ENCODE results near the gene GLMP. TPM values are rescaled to one million over a fixed set of nuclear protein-coding genes. Genes with fewer than 3 reads are reported as not detected.

GLMP gene
- total RNA-seq, 4 donors from 2014 or later, result 10.1 to 16.5 (median 13.6) TPM

GRCh38 chr1:156245451-156246232 is 49.8 kb downstream of the GLMP start:
- DNase-seq, result no peak
- Histone ChIP-seq H3K4me3 (peak overlapping the region; percentile 13 to 31 (median 29)), H3K27me3 (peaks cover 17 to 20% (median 20%) of the 10 kb centered on the region in 3 donors), H3K9me3 (no peaks in the 10 kb centered on the region), H3K4me1 (peaks cover 7 to 10% of the 10 kb centered on the region in 2 donors), H3K27ac (no peak overlapping the region), H3K36me3 (peaks cover 0 to 23% of the 10 kb centered on the region in 2 donors)
- in situ Hi-C loops (cut with MboI; ENCODE audit: low sequenced_read_pairs in 4 of 4), result no loop called here
- intact Hi-C loops (cut with DNase I; ENCODE audit: low total_unique reads), result no loop called here
- ATAC-seq, result peak; percentile 10 to 15
- TF ChIP-seq, protein P1, sequence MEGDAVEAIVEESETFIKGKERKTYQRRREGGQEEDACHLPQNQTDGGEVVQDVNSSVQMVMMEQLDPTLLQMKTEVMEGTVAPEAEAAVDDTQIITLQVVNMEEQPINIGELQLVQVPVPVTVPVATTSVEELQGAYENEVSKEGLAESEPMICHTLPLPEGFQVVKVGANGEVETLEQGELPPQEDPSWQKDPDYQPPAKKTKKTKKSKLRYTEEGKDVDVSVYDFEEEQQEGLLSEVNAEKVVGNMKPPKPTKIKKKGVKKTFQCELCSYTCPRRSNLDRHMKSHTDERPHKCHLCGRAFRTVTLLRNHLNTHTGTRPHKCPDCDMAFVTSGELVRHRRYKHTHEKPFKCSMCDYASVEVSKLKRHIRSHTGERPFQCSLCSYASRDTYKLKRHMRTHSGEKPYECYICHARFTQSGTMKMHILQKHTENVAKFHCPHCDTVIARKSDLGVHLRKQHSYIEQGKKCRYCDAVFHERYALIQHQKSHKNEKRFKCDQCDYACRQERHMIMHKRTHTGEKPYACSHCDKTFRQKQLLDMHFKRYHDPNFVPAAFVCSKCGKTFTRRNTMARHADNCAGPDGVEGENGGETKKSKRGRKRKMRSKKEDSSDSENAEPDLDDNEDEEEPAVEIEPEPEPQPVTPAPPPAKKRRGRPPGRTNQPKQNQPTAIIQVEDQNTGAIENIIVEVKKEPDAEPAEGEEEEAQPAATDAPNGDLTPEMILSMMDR (IDR thresholded peaks at IDR 0.05 in 4 of 5, conservative IDR thresholded peaks at IDR 0.05 in 1 of 5), result no peak
- TF ChIP-seq POLR2A (IDR thresholded peaks at IDR 0.05), result no peak

DNA sequence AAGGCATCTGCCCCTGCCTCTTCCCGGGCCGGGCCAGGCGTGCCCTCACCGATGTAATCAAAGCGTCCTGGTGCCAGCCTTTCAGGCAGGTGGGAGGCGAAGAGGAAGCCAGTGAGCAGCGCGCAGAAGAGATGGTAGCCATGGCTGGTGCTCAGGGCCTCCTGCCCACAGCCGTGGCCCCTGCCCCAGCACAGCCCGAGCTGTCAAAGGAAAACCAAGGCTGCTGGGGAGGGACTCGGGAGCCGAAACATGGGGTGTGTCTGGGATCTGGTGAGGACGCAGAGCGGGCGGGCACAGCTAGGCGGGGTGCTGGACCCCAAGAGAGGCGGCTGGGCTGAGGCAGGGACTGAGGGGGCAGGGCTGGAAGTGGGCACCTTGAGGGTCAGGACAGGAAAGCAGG is 50.8 kb downstream of the GLMP start:
- Histone ChIP-seq H3K4me1 (peaks cover 7 to 10% of the 10 kb centered on the region in 2 donors), H3K4me3 (no peak overlapping the region), H3K36me3 (peaks cover 0 to 21% of the 10 kb centered on the region in 2 donors), H3K27me3 (peaks cover 17 to 20% (median 20%) of the 10 kb centered on the region in 3 donors), H3K27ac (no peak overlapping the region), H3K9me3 (no peaks in the 10 kb centered on the region)
- no peak for DNase-seq
- in situ Hi-C loops (cut with MboI; ENCODE audit: low sequenced_read_pairs in 4 of 4), result no loop called here
- TF ChIP-seq, protein P1 (IDR thresholded peaks at IDR 0.05 in 4 of 5, conservative IDR thresholded peaks at IDR 0.05 in 1 of 5), result no peak
- no peak for TF ChIP-seq POLR2A (IDR thresholded peaks at IDR 0.05)
- intact Hi-C loops (cut with DNase I; ENCODE audit: low total_unique reads), result no loop called here
- ATAC-seq, result no peak

DNA sequence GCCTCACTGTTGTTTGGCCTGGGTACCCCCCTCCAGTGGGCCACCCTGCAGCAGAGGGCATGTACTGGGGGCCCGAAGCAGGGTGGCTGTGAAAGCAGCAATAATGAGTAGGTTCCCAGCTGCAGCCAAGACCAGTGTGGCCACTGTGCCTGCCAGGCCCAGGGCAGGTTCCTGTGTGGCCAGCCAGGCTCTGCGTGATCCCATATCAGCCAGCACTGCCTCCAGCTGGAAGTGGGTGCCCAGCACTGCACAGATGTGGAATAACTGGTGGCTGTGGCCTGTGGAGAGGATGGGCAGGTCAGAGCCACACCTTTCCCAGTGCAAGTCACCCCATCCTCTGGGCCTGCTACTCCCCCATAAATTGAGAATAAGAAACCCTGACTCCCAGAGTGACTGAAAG is 51.4 kb downstream of the GLMP start:
- peaks cover 7 to 10% of the 10 kb centered on the region in 2 donors for H3K4me1 ChIP-seq
- peaks cover 0 to 21% of the 10 kb centered on the region in 2 donors for H3K36me3 ChIP-seq
- no peak overlapping the region for H3K4me3 ChIP-seq
- in situ Hi-C loops (cut with MboI; ENCODE audit: low sequenced_read_pairs in 4 of 4) (no loop called here), intact Hi-C loops (cut with DNase I; ENCODE audit: low total_unique reads) (no loop called here)
- no peak for ATAC-seq
- H3K9me3 ChIP-seq, result no peaks in the 10 kb centered on the region
- H3K27me3 ChIP-seq, result peaks cover 17 to 20% (median 20%) of the 10 kb centered on the region in 3 donors
- TF ChIP-seq POLR2A (IDR thresholded peaks at IDR 0.05), result no peak
- TF ChIP-seq, protein P1 (IDR thresholded peaks at IDR 0.05 in 4 of 5, conservative IDR thresholded peaks at IDR 0.05 in 1 of 5), result no peak
- H3K27ac ChIP-seq, result no peak overlapping the region
- no peak for DNase-seq

DNA sequence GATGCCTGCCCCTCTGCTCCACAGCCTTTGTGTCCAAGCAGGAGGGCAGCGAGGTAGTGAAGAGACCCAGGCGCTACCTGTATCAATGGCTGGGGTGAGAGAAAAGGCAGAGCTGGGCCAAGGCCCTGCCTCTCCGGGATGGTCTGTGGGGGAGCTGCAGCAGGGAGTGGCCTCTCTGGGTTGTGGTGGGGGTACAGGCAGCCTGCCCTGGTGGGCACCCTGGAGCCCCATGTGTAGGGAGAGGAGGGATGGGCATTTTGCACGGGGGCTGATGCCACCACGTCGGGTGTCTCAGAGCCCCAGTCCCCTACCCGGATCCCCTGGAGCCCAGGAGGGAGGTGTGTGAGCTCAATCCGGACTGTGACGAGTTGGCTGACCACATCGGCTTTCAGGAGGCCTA is 52.7 kb downstream of the GLMP start:
- intact Hi-C loops (cut with DNase I; ENCODE audit: low total_unique reads), result no loop called here

More for the DNA sequence above, 52.7 kb downstream of the GLMP start:
- TF ChIP-seq, protein P1 (IDR thresholded peaks at IDR 0.05 in 4 of 5, conservative IDR thresholded peaks at IDR 0.05 in 1 of 5), result no peak
- no peak for TF ChIP-seq POLR2A (IDR thresholded peaks at IDR 0.05)
- no peak for DNase-seq
- Histone ChIP-seq H3K4me1 (peaks cover 5 to 10% of the 10 kb centered on the region in 2 donors), H3K27ac (no peak overlapping the region), H3K27me3 (peaks cover 17 to 20% (median 20%) of the 10 kb centered on the region in 3 donors), H3K36me3 (peaks cover 0 to 32% of the 10 kb centered on the region in 2 donors), H3K4me3 (no peak overlapping the region), H3K9me3 (no peaks in the 10 kb centered on the region)
- no peak for ATAC-seq
- in situ Hi-C loops (cut with MboI; ENCODE audit: low sequenced_read_pairs in 4 of 4), result no loop called here

Other genes starting within 250 kb of the GLMP start
- 10 to 100 TPM; 42.3 to 60.1 (median 46.0) TPM for gene UBQLN4, start 241.9 kb downstream of the GLMP start, total RNA-seq
- gene LAMTOR2, start 240.9 kb downstream of the GLMP start, total RNA-seq, result 10 to 100 TPM; 51.5 to 82.7 (median 72.6) TPM
- 1 to 10 TPM in 1 of 4 donors, not detected in 3; 1.2 TPM for gene RAB25, start 234.5 kb downstream of the GLMP start, total RNA-seq
- gene MEX3A, start 213.2 kb downstream of the GLMP start, total RNA-seq, result not detected
- 100 to 1,000 TPM; 143 to 244 (median 220) TPM for gene LMNA, start 181.0 kb downstream of the GLMP start, total RNA-seq
- gene SEMA4A, start 142.1 kb downstream of the GLMP start, total RNA-seq, result 1 to 10 TPM in 2 of 4 donors, under 1 TPM in 2; 0.29 to 2.4 (median 1.2) TPM
- gene SLC25A44, start 101.6 kb downstream of the GLMP start, total RNA-seq, result 10 to 100 TPM in 3 of 4 donors, 1 to 10 TPM in 1; 9.2 to 19.5 (median 18.5) TPM
- gene PMF1, start 82.7 kb downstream of the GLMP start, total RNA-seq, result 100 to 1,000 TPM in 2 of 4 donors, 10 to 100 TPM in 2; 73.3 to 119 (median 89.9) TPM
- not detected for gene BGLAP, start 53.5 kb downstream of the GLMP start, total RNA-seq
- gene PAQR6, start 47.6 kb downstream of the GLMP start, total RNA-seq, result under 1 TPM in 2 of 4 donors, not detected in 2; 0.16 to 0.46 TPM
- 10 to 100 TPM; 47.4 to 83.1 (median 62.7) TPM for gene SMG5, start 12.9 kb downstream of the GLMP start, total RNA-seq
- gene TMEM79, start 11.4 kb downstream of the GLMP start, total RNA-seq, result 1 to 10 TPM in 1 of 4 donors, under 1 TPM in 3; 0.20 to 1.5 (median 0.68) TPM
- not detected for gene VHLL, start 3.6 kb upstream of the GLMP start, total RNA-seq
- 100 to 1,000 TPM; 147 to 189 (median 180) TPM for gene CCT3, start 42.6 kb upstream of the GLMP start, total RNA-seq
- gene TSACC, start 42.8 kb upstream of the GLMP start, total RNA-seq, result not detected
- gene RHBG, start 73.5 kb upstream of the GLMP start, total RNA-seq, result not detected
- 100 to 1,000 TPM; 129 to 260 (median 168) TPM for gene MEF2D, start 205.1 kb upstream of the GLMP start, total RNA-seq